Astrocyte (in vitro differentiated cells and primary cell): ENCODE measurements around the gene ITLN2.

Experiments used
- EZH2 ChIP-seq: IDR thresholded peaks from 2 replicates; pipeline ENCODE4 v1.6.1; 2012; ENCODE audit warnings: mild to moderate bottlenecking, low read length, inconsistent platforms; ENCODE audit not compliant: insufficient read depth
- TF ChIP-seq, protein P1 (sequence below): IDR thresholded peaks from 2 replicates; pipeline ENCODE4 v1.5.1; 2011; ENCODE audit warnings: low read depth, mild to moderate bottlenecking, inconsistent platforms, low read length, moderate library complexity; ENCODE audit not compliant: insufficient read depth

DNA sequence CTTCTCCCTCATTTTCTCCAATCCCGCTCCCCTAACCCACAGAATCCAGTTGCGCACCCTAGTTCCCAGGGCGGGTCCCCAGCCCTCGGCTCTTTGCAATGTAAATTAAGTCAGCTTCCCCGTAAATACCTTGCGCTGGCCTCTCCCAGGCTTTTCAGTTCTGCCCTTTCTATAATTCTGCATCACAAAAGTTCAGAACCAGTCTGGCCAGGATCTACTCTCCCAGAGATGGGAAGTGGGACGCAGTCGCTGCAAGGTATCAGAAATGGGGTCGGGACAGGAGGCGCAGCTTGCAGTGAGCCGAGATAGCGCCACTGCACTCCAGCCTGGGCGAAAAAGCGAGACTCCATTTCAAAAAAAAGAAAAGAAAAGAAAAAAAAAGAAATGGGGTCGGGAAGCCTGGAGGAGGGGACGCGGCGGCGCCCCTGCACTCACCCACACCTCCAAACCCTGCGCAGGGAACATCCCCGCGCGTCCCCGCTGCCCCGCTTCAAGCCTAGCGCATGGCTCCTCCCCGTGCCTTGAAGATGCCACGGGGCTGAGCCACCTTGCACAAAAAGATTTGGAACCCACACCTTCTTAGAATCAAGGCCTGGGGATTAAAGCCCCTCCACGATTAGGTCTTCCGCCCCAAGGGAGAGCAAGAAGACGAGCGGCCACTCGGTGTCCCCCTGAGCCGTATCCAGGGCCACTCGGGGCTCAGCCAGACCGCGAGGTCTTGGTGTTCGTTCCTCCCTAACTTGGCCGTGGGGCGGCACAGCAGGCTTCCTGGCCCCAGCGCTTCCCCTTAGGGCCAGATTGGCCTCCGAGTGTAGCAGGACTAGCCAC, 27.2 kb upstream of the ITLN2 start:
- TF ChIP-seq, protein P1, sequence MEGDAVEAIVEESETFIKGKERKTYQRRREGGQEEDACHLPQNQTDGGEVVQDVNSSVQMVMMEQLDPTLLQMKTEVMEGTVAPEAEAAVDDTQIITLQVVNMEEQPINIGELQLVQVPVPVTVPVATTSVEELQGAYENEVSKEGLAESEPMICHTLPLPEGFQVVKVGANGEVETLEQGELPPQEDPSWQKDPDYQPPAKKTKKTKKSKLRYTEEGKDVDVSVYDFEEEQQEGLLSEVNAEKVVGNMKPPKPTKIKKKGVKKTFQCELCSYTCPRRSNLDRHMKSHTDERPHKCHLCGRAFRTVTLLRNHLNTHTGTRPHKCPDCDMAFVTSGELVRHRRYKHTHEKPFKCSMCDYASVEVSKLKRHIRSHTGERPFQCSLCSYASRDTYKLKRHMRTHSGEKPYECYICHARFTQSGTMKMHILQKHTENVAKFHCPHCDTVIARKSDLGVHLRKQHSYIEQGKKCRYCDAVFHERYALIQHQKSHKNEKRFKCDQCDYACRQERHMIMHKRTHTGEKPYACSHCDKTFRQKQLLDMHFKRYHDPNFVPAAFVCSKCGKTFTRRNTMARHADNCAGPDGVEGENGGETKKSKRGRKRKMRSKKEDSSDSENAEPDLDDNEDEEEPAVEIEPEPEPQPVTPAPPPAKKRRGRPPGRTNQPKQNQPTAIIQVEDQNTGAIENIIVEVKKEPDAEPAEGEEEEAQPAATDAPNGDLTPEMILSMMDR = no peak
- peak; percentile 13 for TF ChIP-seq EZH2
